ENCODE results near the gene RANBP9.

RANBP9 gene

GRCh38 chr6:13574571-13575376 lies 136.9 kb downstream of the RANBP9 start, which contains the start of gene SIRT5:
Gene SIRT5, plus strand, starts transcription at chr6:13574601. Its CDS starts 9,510 bp downstream, at chr6:13584111.
- under 1% methylated on average over 52 of the region's 52 CpGs for WGBS
- Histone ChIP-seq H3K9me3 (ENCODE audit: insufficient read depth, low read depth, low read length) (no peaks in the 10 kb centered on the region; the same call in 1 of the 2 replicates), H3K4me3 (ENCODE audit: low read length) (peak within 1 kb of the TSS; percentile 92), H3K27me3 (ENCODE audit: insufficient read depth, low read length) (no peaks in the 10 kb centered on the region), H3K27ac (ENCODE audit: low read depth, low read length) (peak within 1 kb of the TSS; percentile 98), H3K36me3 (ENCODE audit: insufficient read depth, low read length) (peaks cover 6% of the 10 kb centered on the region), H3K4me1 (ENCODE audit: insufficient read depth, low read length) (peaks cover 7% of the 10 kb centered on the region), H3K9ac (ENCODE audit: low read depth, low read length) (peak within 1 kb of the TSS; percentile 94)

DNA sequence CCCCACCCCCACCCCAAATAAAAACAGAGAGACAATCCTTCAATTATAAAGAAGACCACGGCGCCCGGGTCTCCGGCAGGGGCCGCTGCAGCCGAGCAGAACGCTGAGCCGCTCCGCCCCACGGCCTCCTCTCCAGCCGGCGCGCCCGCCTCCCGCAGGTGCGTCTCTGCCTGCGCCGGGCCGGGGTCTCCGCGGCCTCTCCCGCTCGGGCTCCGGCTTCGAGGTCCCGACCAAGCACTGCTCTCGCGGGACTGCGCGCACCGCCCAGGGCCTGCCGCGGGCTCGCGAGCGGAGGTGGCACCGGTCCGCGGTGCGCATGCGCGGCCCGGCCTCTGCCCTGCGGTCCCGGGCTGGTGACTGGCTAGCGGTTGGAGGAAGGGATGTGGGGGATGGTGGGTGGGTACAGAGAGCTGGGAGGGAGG lies 137.5 kb downstream of the RANBP9 start:
- H3K4me3 ChIP-seq (ENCODE audit: low read length): peak overlapping the region; percentile 92
- H3K4me1 ChIP-seq (ENCODE audit: insufficient read depth, low read length): peaks cover 7% of the 10 kb centered on the region
- H3K27me3 ChIP-seq (ENCODE audit: insufficient read depth, low read length): no peaks in the 10 kb centered on the region
- no peaks in the 10 kb centered on the region for H3K36me3 ChIP-seq (ENCODE audit: insufficient read depth, low read length)
- H3K9ac ChIP-seq (ENCODE audit: low read depth, low read length): peak overlapping the region; percentile 94
- under 1% methylated on average over 46 of the region's 46 CpGs for WGBS
- H3K27ac ChIP-seq (ENCODE audit: low read depth, low read length): peak overlapping the region; percentile 98
- H3K9me3 ChIP-seq (ENCODE audit: insufficient read depth, low read depth, low read length): no peaks in the 10 kb centered on the region; the same call in 1 of the 2 replicates

DNA sequence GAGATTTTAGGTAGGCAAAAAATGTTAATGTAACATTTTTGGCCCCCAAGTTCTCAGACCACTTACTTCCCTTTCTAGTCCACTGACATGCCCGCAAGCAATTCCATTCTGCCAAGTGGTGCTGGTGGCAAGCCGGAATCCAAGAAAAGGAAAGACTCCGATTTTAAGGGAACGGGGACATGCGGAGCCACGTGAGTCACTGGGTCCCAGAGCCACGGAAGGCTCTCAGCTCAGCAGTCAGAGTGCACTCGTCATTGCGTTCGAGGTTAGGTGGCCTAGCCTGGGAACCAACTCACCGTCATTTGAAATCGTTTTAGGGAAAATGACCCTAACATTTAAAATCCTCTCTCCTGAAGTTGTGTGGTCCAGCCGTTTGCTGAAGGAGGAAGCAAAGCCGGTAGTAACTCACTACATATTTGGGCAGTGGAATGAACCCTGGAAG lies 137.9 kb downstream of the RANBP9 start:
- 14% methylated on average over 14 of the region's 14 CpGs for WGBS

DNA sequence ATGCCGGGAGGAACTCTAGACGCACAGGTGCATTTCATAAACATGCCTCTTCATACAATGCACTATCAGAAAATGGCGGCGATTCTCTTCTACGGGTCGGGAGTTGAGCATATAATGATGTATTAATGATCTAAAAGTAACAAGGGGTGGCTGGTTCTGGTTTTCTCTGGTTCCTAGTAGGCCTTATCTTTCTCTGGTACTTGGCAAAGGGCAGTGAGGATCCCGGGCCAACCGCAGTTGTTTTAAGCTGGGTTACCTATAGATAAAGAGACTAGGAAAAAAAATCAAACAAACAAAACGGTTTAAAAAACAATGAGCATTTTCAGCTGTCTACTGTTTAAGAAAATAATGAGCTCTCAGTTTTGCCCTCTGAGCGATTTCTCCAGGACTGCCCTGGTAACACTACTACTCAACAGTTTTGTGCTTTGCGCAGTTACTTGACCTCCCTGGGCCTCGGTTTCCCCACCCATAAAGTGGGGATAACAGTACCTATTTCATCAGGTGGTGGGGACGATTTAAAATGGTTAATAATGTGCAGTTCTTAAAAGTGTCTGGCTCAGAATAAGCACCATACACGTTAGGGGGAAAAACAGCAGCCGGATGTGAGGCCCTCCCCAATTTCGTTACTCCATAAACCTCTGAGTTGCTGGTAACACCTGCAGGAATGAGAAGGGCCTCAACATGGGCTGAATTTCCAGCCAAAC lies 138.5 kb downstream of the RANBP9 start:
- H3K9ac ChIP-seq (ENCODE audit: low read depth, low read length): peak overlapping the region; percentile 94
- no peaks in the 10 kb centered on the region; the same call in 1 of the 2 replicates for H3K9me3 ChIP-seq (ENCODE audit: insufficient read depth, low read depth, low read length)
- peaks cover 7% of the 10 kb centered on the region for H3K4me1 ChIP-seq (ENCODE audit: insufficient read depth, low read length)
- H3K27me3 ChIP-seq (ENCODE audit: insufficient read depth, low read length): no peaks in the 10 kb centered on the region
- peak overlapping the region; percentile 92 for H3K4me3 ChIP-seq (ENCODE audit: low read length)
- 89% methylated on average over 16 of the region's 16 CpGs for WGBS
- no peaks in the 10 kb centered on the region for H3K36me3 ChIP-seq (ENCODE audit: insufficient read depth, low read length)
- H3K27ac ChIP-seq (ENCODE audit: low read depth, low read length): peak overlapping the region; percentile 98

More for the DNA sequence above, 137.9 kb downstream of the RANBP9 start:
- Histone ChIP-seq H3K9me3 (ENCODE audit: insufficient read depth, low read depth, low read length) (no peaks in the 10 kb centered on the region; the same call in 1 of the 2 replicates), H3K4me3 (ENCODE audit: low read length) (peak overlapping the region; percentile 92), H3K36me3 (ENCODE audit: insufficient read depth, low read length) (no peaks in the 10 kb centered on the region), H3K27me3 (ENCODE audit: insufficient read depth, low read length) (no peaks in the 10 kb centered on the region), H3K27ac (ENCODE audit: low read depth, low read length) (peak overlapping the region; percentile 98), H3K4me1 (ENCODE audit: insufficient read depth, low read length) (peaks cover 7% of the 10 kb centered on the region), H3K9ac (ENCODE audit: low read depth, low read length) (peak overlapping the region; percentile 94)

DNA sequence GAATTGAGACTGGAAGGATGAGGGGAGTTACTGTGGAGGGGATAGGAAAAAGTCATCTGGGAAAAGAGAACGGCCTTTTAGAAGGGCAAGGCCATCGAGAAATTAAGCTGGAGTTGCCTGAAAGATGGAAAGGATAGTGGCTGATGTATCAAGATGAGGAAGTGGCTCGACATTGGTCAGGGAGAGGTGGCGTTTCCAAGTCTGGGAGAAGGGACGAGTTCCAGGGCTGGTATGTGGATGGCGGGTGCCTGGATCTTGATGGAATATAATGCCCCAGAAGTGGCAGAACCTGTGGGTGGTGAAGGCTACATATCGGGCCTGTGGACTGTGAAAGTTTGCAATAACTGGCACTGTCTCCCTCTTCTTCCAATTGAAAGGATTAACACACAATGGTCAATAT lies 139.4 kb downstream of the RANBP9 start:
- no peak overlapping the region for H3K4me3 ChIP-seq (ENCODE audit: low read length)
- no peaks in the 10 kb centered on the region; the same call in 1 of the 2 replicates for H3K9me3 ChIP-seq (ENCODE audit: insufficient read depth, low read depth, low read length)
- H3K4me1 ChIP-seq (ENCODE audit: insufficient read depth, low read length): peaks cover 7% of the 10 kb centered on the region
- H3K27me3 ChIP-seq (ENCODE audit: insufficient read depth, low read length): no peaks in the 10 kb centered on the region
- no peak overlapping the region for H3K27ac ChIP-seq (ENCODE audit: low read depth, low read length)
- no peak overlapping the region for H3K9ac ChIP-seq (ENCODE audit: low read depth, low read length)
- H3K36me3 ChIP-seq (ENCODE audit: insufficient read depth, low read length): no peaks in the 10 kb centered on the region
- 92% methylated on average over 7 of the region's 7 CpGs for WGBS
